NCI-H128 (cell line): Measurements from ENCODE around the gene LMNB1.
"Not testable (repeated sequence)": the region's sequence is repeated elsewhere in the genome, so short reads cannot be mapped to it uniquely, and the experiment has no call there.

Experiments
- DNase-seq: peaks from one replicate; lab custom pipeline; 2025; ENCODE audit not compliant: unreplicated experiment; lab: John Stamatoyannopoulos, UW

LMNB1 gene

GRCh38 chr5:126818736-126819135 is 41.8 kb downstream of the LMNB1 start:
- no peak for DNase-seq

DNA sequence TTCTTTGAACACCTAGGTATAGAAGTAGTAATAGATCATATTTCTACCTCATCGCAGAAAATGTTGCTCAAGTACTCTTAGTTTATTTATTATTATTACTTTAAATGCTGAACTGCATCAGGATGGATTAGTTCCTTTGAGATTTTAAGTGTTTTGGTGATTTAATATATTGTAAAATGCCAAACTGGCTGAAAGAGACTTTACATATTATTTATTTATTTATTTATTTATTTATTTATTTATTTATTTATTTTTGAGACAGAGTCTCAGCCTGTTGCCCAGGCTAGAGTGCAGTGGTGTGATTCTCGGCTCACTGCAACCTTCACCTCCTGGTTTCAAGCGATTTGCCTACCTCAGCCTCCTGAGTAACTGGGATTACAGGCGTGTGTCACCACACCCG is 42.3 kb downstream of the LMNB1 start:
- DNase-seq = no peak

- no peak for DNase-seq
These were observed 49.8 kb downstream of the LMNB1 start for GRCh38 chr5:126826619-126827215.

- DNase-seq = no peak
These were observed 52.2 kb downstream of the LMNB1 start for GRCh38 chr5:126829098-126829497.

GRCh38 chr5:126830061-126830460 is 53.1 kb downstream of the LMNB1 start:
- no peak for DNase-seq

DNA sequence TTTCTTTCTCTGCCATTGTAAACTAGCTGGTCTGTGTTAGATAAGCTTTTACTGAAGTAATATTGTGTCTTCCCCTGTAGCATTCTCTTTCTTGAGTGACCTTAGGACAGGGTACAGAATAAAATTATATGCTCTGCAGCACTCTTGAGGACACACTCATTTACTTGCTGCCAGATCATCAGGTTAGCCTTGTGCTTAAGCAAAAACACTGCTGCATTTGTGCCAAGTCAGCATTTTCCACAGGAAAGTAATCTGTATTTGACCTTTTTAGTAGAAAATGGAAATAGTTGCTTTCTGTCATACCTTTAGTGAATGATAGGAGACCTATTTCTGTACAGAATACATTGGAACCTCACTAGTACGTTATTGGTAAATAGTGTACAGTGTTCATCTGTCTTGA is 54.2 kb downstream of the LMNB1 start:
- no peak for DNase-seq

GRCh38 chr5:126836778-126837177 is 59.8 kb downstream of the LMNB1 start:
- DNase-seq = no peak

DNA sequence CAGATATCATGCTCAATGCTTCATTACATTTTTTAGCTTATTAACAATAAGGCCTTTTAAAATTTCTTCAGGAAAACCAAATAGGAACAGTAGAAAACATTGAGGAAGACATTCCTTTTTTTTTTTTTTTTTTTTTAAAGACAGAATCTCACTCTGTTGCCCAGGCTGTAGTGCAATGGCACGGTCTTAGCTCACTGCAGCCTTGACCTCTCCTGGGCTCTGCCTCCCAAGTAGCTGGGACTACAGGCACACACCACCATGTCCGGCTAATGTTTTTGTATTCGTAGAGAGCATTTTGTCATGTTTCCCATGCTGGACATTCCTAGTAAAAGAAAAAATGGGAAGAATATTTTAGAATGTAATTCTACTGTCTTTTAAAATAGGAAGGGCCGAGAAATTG is 60.3 kb downstream of the LMNB1 start:
- DNase-seq = no peak

DNA sequence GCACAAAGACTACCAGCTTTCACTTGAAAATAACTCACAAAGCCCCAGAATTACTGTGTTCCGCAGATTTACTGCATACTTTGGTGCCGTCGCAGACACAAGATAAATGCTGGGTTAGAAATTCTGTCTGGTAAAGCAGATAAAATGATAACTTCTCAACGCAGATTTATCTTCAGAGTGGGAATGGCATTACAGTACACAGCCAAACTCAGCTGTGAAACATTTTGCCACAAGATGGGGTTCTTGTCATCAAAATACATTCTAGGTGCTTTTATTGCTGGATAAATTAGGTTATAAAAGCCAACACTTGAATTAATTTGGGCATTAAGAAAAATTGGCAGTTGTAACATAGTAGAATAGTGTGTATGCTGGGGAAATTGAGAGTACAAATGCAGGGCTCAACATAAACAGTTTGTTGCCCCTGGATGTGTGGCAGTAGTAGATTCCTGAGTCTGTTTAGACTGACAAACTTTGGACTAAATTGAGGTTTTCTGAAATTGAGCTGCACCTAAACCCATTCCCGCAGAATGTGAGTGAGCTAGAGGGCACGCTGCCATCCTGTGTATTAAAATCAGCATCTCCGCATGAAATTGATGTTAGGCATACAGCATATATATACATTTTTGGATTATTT is 61.1 kb downstream of the LMNB1 start:
- DNase-seq = no peak

GRCh38 chr5:126839407-126839806 is 62.5 kb downstream of the LMNB1 start:
- DNase-seq = not testable (repeated sequence)

- not testable (repeated sequence) for DNase-seq
These were observed 66.4 kb downstream of the LMNB1 start for GRCh38 chr5:126843375-126843774.

DNA sequence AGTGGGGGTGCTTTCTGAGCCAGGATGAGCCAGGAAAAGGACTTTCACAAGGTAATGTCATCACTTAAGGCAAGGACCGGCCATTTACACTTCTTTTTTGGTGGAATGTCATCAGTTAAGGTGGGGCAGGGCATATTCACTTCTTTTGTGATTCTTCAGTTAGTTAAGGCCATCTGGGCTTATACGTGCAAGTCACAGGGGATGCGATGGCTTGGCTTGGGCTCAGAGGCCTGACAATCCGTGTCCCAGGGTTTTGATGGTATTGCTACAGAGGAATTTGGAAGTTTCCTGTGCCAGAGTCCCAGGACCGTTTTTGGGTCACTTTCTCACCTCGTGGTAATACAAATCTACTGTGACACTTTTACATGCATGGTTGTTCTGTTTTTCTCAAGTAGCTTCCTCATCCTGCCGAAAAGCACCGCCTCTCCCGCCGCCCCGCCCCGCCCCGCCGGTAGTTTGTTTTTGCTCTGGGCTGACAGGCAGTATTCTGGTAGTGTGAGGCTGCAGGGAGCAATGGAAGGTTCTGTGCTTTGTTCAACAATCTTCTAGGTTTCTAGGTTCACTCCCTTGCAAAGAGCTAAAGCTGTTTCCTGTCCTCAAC is 68.6 kb downstream of the LMNB1 start:
- DNase-seq = not testable (repeated sequence)

- no peak for DNase-seq
These were observed 69.4 kb downstream of the LMNB1 start for GRCh38 chr5:126846344-126846743.

DNA sequence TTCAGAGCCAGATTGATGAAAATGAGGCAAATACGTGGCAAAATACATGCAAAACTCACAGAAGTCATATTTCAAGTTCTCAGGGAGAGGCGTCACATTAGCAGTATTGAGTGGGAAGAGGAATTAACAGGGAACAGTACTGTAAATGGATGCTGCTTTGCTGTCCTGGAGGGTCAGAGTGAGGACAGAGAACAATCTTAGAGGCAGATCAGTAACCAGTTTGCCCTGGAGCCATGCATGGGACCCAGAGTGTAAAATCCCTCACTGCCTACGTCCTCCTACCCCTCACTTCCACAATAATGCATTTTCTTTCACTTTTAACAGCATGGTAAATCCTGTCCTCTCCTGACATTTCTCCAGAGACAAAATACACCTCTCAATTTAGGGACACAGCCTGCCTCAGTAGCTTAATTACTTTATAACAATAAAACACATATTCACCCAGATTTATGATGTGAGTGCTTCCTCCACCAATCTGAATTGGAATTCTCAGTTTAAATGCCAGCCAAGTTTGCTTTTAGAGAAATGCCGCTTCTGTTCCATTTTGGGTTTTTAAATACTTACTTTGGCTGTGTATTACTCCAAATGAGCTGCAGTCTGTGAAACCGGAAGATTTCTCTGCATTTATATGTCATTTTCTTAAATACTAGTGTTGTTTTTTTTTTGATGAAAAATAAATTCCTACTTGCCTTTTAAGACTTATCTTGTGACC is 70.0 kb downstream of the LMNB1 start:
- DNase-seq = no peak

GRCh38 chr5:126847456-126847820 is 70.5 kb downstream of the LMNB1 start:
- no peak for DNase-seq

DNA sequence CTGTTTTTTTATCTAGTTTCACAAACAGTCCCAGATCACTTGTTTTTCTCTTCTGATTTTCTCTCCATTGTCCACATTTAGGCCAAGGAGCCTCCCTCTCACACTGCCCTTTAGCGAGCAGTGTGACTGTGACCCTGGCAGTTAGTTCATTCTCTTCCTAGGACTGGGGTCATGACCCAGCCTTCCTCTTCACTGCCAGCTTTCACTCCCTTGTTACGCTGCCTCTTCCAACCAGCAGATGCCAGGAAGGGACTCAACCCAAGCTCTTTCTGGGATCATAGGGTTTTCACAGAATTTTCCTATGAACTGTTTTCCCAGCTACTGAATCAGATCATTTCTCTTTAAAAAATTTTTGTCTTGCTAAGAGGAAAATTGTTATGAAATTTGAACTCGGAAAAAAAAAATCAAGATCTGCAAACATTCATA is 70.9 kb downstream of the LMNB1 start:
- no peak for DNase-seq

GRCh38 chr5:126848253-126848652 is 71.3 kb downstream of the LMNB1 start:
- DNase-seq = no peak

DNA sequence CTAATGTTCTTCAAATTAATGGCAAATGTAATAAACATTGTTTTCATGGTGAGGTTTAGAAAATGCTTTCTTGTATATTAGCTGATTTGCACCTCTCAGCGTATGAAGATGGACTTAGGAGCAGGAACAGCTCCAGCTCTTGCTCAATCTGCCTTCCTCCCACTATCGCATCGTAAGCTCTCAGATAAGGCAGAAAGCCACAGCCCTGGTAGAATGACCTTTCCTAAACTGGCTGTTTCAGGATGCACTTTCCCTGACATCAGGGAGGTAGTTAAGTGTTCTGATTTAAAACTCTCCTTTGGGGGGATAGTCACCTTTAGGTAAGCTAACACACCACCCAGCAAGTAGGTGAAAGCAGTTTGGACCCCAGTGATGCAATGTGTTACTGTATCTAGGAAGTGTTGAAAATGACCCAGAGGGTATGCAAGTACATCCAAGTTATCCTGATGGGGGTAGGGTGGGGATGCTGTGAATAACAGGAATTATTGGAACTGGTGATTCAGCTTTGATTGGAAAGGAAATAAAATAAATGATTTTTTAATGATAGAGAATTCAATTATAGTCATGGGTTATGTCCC is 72.3 kb downstream of the LMNB1 start:
- no peak for DNase-seq

GRCh38 chr5:126851501-126852011 is 74.6 kb downstream of the LMNB1 start:
- DNase-seq = no peak

- DNase-seq = no peak
These were observed 75.2 kb downstream of the LMNB1 start for GRCh38 chr5:126852091-126852571.

- DNase-seq = no peak
These were observed 75.9 kb downstream of the LMNB1 start for GRCh38 chr5:126852841-126853271.
